Cerebellar nuclear complex (tissue), 1 donor: ENCODE data around the gene PLCL2.

Source experiments
- DNase-seq, 2 experiments: peaks; one replicate each; lab custom pipeline; 2025; lab: John Stamatoyannopoulos, UW

The PLCL2 gene

DNA sequence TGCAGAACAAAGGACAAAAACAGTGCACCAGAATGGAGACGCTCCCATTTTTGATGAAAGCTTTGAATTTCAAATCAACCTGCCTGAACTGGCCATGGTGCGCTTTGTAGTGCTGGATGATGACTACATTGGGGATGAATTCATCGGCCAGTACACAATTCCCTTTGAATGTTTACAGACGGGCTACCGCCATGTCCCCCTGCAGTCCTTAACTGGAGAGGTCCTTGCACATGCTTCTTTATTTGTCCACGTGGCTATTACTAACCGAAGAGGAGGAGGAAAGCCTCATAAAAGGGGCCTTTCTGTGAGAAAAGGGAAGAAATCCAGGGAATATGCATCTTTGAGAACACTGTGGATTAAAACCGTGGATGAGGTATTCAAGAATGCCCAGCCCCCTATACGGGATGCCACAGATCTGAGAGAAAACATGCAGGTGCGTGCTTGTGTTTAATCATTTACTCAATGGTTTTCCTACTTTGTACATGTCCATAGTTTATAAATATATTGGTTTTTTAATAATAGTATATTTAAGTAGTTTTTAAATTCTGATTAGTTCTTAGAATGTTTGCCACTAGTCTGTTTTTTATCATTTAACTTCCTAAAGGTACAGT, 127.1 kb downstream of the PLCL2 start:
- DNase-seq, result no peak

GRCh38 chr3:17013050-17013449, 128.3 kb downstream of the PLCL2 start:
- no peak for DNase-seq

DNA sequence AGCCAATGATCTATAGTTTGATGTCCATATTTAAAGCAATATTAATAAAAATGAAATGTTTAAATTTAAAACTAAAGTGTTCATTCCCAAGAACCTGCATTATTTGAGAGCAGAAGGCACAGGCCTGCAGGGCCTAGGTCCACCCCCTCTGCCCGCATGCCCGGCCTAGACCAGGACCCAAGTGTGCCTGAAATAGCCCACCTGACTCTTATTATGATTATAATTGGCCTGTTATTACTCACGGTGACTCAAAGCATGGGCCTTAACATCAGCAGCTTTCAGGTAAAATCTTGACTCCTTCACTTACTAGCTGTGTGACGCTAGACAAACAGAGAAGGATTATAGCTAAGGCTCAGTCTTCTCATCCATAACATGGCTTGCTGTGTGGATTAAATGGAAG, 128.8 kb downstream of the PLCL2 start:
- no peak for DNase-seq

DNA sequence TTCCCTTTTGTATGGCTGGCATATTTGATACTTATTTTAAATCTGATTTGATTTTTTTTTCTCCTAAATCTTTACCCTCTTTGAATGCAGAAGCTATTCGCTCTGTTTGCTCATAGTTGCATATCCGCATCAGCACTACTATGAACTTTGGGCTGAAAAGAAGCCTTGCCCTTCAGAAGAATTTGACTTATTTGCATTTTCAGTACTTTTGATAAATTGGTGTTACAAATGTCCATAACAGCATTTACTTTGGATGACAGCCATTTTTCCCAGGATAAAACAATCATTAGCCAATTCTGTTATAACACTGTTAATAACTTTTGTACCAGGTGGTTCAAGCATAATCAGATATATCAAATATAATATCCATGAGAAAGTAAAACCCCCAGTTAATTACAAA, 129.5 kb downstream of the PLCL2 start:
- no peak for DNase-seq

GRCh38 chr3:17014709-17015108, 130.0 kb downstream of the PLCL2 start:
- no peak for DNase-seq

DNA sequence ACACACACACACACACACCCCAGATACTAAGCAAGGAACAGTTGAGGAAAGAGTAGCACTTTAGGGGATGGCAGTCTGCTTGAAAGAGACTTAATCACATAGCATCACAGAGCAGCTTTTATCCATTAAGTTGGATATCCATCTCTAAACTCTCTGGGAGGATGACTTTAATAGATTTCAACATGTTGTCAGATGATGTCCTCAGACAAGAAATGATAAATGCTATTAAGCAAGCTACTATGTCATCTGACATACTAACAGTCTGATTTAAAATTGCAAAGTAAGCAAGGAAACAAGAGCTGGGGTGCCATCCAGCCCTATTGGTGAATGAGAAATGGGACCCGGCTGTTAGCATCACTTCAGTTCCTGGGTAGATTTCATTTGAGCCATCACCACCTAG, 136.9 kb downstream of the PLCL2 start:
- no peak for DNase-seq

DNA sequence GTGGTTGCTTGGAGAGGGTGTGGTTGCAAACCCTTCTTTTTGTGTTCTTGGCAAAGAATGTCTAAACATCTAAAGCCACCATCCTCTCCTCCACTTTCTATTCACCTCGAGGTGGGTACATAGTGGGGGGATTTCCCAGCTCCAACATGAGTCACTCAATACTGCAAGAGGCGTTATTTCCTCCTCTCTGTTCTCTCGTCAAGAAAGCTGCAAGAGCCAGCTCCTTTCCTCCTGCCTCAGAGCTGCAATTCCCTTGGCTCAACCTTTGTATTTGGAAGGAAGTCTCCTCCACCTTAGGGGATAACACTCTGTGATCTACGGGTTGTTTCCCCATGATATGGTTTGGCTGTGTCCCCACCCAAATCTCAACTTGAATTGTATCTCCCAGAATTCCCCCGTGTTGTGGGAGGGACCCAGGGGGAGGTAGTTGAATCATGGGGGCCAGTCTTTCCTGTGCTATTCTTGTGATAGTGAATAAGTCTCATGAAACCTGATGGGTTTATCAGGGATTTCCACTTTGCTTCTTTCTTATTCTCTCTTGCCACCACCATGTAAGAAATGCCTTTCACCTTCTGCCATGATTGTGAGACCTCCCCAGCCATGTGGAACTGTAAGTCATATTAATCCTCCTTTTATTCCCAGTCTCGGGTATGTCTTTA, 138.4 kb downstream of the PLCL2 start:
- no peak for DNase-seq

DNA sequence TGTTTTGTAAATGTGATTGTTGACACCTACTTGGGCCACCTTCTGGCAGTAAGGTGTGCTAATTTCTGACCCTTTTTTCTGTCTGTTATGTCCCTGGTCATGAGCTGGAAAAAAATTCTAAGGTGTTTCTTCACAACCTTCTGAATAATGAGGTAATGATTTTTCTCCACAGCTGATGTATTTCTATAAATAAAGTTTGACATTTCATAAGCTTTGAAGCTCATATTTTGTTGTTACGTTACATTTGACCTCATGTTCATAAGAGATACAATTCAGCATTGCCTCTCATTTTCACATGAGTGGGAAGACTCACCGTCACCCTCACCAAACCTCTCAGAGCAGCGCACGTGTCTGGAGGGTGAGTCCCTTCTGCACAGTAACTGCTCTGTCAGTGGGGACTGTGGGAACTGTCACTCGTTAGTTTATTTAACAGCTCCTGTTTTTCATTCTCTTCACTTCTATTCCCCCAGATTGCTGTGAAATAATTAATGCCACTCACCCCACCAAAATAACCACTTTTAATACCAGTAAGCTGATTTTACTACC, 140.9 kb downstream of the PLCL2 start:
- DNase-seq, result no peak

DNA sequence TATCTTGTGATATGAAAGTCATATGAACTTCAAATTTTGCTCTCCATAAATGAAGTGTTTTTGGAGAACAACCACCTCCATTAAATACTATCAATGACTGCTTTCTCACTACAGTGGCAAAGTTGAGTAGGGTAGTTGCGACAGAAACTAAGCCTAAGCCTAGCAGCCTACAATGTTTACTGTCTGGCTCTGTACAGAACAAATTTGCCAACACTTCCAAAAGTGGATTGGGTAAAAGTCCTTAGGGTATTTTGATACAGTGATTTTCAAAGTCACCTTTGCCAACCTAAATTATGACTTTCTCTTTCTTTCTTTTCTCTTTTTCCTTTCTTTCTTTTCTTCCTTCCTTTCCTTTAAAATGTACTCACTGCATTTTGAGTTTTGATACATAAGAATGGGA, 142.6 kb downstream of the PLCL2 start:
- DNase-seq, result no peak

GRCh38 chr3:17028363-17028762, 143.6 kb downstream of the PLCL2 start:
- DNase-seq, result no peak

DNA sequence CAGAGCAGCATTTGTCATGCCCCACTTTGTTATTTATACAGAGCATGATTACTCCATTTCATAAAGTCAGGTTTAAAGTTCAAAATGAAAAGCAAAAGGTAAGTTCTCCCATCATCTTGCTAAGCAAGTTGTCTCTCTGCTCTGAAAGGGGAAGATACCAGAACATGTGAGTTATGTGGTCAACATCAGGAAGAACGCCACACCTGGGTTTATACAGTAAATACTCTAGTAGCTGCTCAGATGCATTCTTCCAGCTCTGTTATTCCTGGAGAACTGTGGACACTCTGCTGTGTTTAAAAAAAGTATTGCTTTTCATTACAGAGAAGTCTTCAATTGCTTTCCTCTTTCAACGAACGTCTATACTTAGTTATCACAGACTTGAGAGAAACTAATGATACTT, 145.7 kb downstream of the PLCL2 start:
- DNase-seq, result no peak

DNA sequence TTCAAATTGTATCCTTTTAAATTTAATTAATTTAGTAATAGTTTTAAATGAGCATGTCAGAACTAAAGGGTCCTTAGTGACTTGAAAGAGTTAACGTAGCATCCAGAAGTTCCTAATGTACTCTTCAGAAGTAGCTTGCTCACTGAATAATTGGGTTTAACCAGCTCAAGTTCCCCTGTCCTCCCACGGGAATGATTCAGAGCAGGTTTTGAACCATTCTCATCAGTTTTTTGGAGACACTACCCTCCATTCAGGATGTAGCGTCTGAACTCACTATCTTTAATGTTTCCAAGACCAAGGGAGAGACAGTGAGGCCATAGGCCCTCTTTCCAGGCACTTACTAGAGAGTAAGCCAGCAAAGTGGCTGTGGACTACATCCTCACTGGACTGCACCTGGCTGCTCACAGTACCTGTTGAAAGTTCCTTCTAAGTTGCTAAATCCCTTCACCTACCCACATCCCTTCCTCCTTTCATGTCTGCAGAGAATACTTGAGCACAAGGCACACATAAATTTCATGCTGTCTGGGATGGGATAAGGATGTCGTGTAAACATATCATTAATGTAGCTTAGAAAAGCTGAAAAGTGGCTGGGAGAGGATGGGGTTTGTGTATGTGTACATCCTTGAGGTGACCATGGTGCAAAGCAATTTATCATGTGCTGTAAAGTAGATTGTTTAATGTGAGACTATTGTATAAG, 146.3 kb downstream of the PLCL2 start:
- DNase-seq, result no peak

DNA sequence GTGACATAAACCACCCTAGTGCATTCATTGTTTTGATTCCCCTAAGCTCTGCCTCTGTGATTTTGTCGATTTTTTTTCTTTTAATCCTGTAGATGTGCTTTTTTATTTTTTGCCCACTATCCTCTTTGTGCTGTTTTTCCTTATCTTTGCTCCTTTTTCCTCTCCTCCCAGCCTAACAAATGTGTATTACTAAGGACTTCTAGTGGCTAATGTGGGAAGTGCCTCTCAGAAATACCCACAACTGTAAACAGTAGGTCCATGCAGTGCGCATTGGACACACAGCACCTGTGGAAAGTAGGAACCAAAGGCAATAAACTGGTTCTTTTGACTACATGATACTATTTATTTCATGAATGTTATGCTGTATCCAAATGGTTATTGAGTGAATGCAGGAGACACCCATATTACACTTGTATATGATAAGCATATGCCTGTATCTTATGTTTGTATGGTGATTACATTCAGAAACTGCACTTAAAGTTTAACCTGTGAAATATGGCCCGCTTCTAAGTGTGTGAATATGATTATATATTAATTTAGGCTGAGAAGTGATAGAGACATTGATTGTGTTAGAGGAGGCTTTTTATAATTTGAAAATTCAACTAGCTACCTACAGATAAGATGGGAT, 147.8 kb downstream of the PLCL2 start:
- DNase-seq, result peak in 1 of 2 experiments; percentile 52

DNA sequence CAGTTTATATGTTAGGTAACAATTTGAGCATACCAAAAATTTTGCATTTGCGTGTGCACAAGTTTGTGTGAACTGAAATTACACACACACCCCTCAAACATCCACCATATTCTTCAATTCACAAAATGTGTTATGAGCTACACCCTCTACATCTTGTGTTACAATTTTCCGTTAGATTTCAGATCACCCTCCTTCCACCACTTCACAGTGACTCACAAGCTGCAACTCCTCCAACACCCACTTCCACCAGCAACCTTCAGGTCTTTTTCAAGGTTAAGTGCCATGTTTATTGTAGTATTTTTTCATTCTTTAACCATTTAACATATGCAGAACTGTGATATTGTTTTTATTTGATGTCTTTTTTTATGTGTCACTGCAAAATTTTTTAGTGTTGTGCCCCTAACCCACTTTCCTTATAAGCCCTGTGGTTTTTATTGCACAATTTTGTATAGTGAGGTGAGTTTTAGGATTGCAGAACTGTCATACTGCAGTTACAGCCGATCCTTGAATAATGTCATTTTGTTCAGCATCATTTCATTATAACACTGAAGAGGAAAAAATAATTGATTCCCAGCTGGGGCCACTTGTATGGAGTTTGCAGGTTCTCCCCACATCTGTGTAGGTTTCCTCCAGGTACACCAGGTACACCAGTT, 148.9 kb downstream of the PLCL2 start:
- no peak for DNase-seq

DNA sequence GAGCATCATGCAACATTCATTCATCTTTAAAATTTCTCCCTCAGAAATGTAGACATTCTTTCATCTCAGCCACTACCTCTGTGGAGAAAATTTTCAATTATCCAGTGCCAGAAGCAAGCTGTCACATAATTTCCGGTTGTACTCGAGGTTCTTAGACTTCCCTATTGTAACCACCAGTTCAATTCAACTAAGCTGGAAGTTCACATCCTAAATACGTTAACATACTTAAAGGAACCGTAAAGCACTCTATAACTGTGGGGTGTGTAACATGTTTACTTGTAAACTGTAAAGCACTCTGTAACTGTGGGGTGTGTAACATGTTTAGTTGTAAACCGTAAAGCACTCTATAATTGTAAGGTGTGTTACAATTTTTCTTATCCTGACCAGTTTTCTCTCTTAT, 150.3 kb downstream of the PLCL2 start:
- DNase-seq, result no peak

GRCh38 chr3:17035966-17036365, 151.2 kb downstream of the PLCL2 start:
- no peak for DNase-seq

DNA sequence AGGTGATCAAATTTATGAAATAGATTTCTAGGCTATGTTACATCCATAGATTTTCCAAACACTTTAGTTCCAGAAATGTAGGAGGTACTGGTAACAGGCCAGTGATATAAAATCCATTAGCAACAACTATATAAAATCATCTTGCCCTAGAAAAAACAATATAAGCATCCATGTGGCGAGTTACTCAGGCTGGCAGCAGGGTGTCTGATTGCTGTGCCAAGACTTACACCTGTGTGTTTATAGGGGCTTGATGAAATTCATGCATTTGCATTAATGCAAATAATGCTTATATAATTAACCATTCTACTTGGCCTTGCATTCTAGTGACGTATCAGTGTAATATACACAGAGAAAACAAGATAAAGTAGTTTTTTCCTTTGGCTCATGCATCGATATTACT, 153.4 kb downstream of the PLCL2 start:
- peak in 1 of 2 experiments; percentile 27 for DNase-seq

DNA sequence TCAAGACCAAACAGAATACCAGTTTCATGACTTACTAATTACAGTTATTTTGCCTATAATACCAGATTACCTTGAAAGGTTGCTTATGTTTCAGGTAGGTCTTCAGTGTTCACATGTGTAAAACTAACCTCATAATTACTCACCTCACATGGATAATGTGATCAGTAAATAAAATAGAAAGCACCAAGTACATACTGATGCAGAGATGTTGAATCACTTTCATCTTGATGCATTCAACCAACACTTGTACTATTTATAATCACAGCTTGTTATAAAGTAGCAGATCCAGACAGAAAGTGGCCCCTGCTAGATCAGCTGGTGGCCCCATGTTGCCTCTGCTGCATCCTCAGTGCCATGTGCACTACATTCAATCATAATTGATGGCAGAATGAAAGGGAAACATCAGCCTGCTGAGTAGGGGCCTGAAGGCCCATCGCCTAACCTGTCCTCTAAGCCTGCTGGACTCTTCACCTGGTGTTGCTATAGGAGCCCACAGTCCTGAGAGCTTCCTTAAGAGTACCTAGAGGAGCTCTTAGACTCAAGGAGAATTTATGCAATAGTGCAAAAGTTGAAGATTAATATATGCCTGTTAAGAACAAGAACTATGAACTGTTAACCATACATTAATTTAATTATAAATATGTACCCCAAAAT, 154.3 kb downstream of the PLCL2 start:
- no peak for DNase-seq

GRCh38 chr3:17039594-17039993, 154.8 kb downstream of the PLCL2 start:
- DNase-seq, result no peak

GRCh38 chr3:17040322-17040989, 155.7 kb downstream of the PLCL2 start:
- peak; percentile 70 to 78 for DNase-seq

DNA sequence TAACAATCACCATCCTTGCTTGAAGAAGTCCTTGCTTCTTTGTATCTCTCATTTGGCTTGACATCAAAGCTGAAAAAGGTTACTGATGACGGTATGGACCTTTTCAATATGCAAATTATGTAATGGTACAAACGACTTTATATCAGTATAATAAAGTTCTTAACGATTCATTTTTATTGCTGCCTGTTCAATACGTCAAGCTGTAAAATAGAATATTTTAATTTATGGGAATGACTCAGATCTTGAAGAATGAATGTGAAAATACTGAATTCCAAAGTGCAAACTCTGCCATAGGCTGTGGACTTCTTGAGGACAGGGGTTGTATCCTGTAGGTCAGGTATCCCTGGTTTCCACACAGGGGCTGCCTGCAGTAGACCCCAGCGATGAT, 156.2 kb downstream of the PLCL2 start:
- no peak for DNase-seq
